Ovary (tissue), 9 donors: ENCODE measurements around the gene SPON2. TPM values are rescaled to one million over a fixed set of nuclear protein-coding genes. Genes with fewer than 3 reads are reported as not detected.

Source experiments
- polyA plus RNA-seq, 2 donors: library from polyadenylated mRNA; stranded (reverse); fragments of 200-250 nt in 1 of 2; fragments of 350-450 nt in 1 of 2; fragmentation: Illumina TruSeq in 1 of 2; extraction: RNeasy Lipid Tissue Mini Kit (QIAGEN cat#74804) in 1 of 2; gene quantifications; one replicate each; pipeline ENCODE4 v1.2.3, GENCODE V29; 2013 to 2014
- small RNA-seq: library from RNA; depleted of rRNA; stranded (forward); fragments of <200 nt; gene quantifications from one replicate; pipeline ENCODE3, GENCODE V24; 2016
- total RNA-seq, 7 donors: library from RNA; depleted of rRNA in 2 of 7; stranded (reverse); fragments of >200 nt in 2 of 7; fragmentation: NEBNext Ultra II Directional in 3 of 7; extraction: Animal tissue kit (Norgen Biotek cat#: 25700) in 3 of 7; gene quantifications; one replicate each; pipeline versions ENCODE4 v1.1.0 to v1.2.4, GENCODE V29; 2016 to 2023
- donor health status: DM: no; HTN: no; CAD: no; lungs with moderate emphysema.
- donor health status: DM: no; HTN: no; CAD: no.
- donor health status: Bipolar disorder and iron deficiency.
- donor health status: DM: yes; HTN: yes; CAD: no.
- donor health status: DM: no; HTN: no; CAD: no.
- donor health status: DM: yes; HTN: yes; CAD: no.

The SPON2 gene
- total and polyA plus RNA-seq, 9 donors = 8.0 to 104 (median 51.0) TPM

Small RNA genes within 50 kb of the gene (small RNA-seq; reads per million reads assigned to genes)
- gene RF00554 = not detected

Other genes with a start within 250 kb of the SPON2 start
- 10 to 100 TPM; 54.1 to 95.4 (median 76.2) TPM for gene GAK, start 240.3 kb downstream of the SPON2 start, total RNA-seq
- 10 to 100 TPM; 30.7 to 66.8 TPM for gene GAK, start 240.3 kb downstream of the SPON2 start, polyA plus RNA-seq
- 10 to 100 TPM; 10.6 to 28.4 (median 21.2) TPM for gene TMEM175, start 240.1 kb downstream of the SPON2 start, total RNA-seq
- gene TMEM175, start 240.1 kb downstream of the SPON2 start, polyA plus RNA-seq = 10 to 100 TPM; 10.9 to 25.1 TPM
- 10 to 100 TPM in 2 of 7 donors, 1 to 10 TPM in 5; 5.5 to 12.9 (median 7.0) TPM for gene DGKQ, start 199.0 kb downstream of the SPON2 start, total RNA-seq
- 1 to 10 TPM in 1 of 2 donors, under 1 TPM in 1; 0.53 to 5.7 TPM for gene DGKQ, start 199.0 kb downstream of the SPON2 start, polyA plus RNA-seq
- 10 to 100 TPM; 13.9 to 49.1 (median 33.9) TPM for gene IDUA, start 185.5 kb downstream of the SPON2 start, total RNA-seq
- 10 to 100 TPM in 1 of 2 donors, 1 to 10 TPM in 1; 3.1 to 17.2 TPM for gene IDUA, start 185.5 kb downstream of the SPON2 start, polyA plus RNA-seq
- 1 to 10 TPM in 1 of 7 donors, under 1 TPM in 5, not detected in 1; 0.10 to 1.1 (median 0.21) TPM for gene SLC26A1, start 179.2 kb downstream of the SPON2 start, total RNA-seq
- under 1 TPM; 0.28 to 0.36 TPM for gene SLC26A1, start 179.2 kb downstream of the SPON2 start, polyA plus RNA-seq
- gene FGFRL1, start 161.0 kb downstream of the SPON2 start, total RNA-seq = 10 to 100 TPM; 23.4 to 59.1 (median 40.2) TPM
- gene FGFRL1, start 161.0 kb downstream of the SPON2 start, polyA plus RNA-seq = 10 to 100 TPM; 29.5 to 29.6 TPM
- 10 to 100 TPM in 6 of 7 donors, 1 to 10 TPM in 1; 6.2 to 31.0 (median 20.3) TPM for gene RNF212, start 59.0 kb downstream of the SPON2 start, total RNA-seq
- 10 to 100 TPM in 1 of 2 donors, 1 to 10 TPM in 1; 6.8 to 11.5 TPM for gene RNF212, start 59.0 kb downstream of the SPON2 start, polyA plus RNA-seq
- gene CTBP1, start 76.5 kb upstream of the SPON2 start, total RNA-seq = 100 to 1,000 TPM in 6 of 7 donors, 10 to 100 TPM in 1; 89.5 to 231 (median 154) TPM
- 100 to 1,000 TPM in 1 of 2 donors, 10 to 100 TPM in 1; 45.7 to 124 TPM for gene CTBP1, start 76.5 kb upstream of the SPON2 start, polyA plus RNA-seq
- 10 to 100 TPM; 48.3 to 71.3 (median 56.7) TPM for gene MAEA, start 117.3 kb upstream of the SPON2 start, total RNA-seq
- gene MAEA, start 117.3 kb upstream of the SPON2 start, polyA plus RNA-seq = 10 to 100 TPM; 23.8 to 60.7 TPM
- 10 to 100 TPM; 12.1 to 24.7 (median 19.1) TPM for gene UVSSA, start 174.6 kb upstream of the SPON2 start, total RNA-seq
- 1 to 10 TPM; 3.8 to 6.6 TPM for gene UVSSA, start 174.6 kb upstream of the SPON2 start, polyA plus RNA-seq
- not detected for gene NKX1-1, start 233.9 kb upstream of the SPON2 start, total RNA-seq
- gene NKX1-1, start 233.9 kb upstream of the SPON2 start, polyA plus RNA-seq = not detected